SK-N-SH (cell line): ENCODE measurements around the gene RSRC2. TPM values are rescaled to one million over a fixed set of nuclear protein-coding genes. Genes with fewer than 3 reads are reported as not detected.

Source experiments
- CTCF ChIA-PET: fragments of 300-600, 350-600 bp; formaldehyde crosslinking; extraction: SDS; loops from one replicate; lab custom pipeline; 2021; lab: Yijun Ruan, JAX
- POLR2A ChIA-PET: fragments of 350-600 bp; sonication (Branson Sonifier 250); formaldehyde crosslinking; extraction: SDS; loops from one replicate; lab custom pipeline; 2020; ENCODE audit warnings: antibody characterized with exemption, inconsistent platforms; lab: Yijun Ruan, JAX
- DNase-seq: peaks from one replicate; pipeline ENCODE4 v3.0.0; 2012
- H2AFZ ChIP-seq: fragments of 200-600 bp; sonication (generic); 2 replicates; pipeline ENCODE4 v1.8.1; 2016; ENCODE audit warnings: antibody characterized with exemption, mild to moderate bottlenecking, low read depth
- H3F3A ChIP-seq: fragments of 200-600 bp; sonication (generic); replicated peaks from 2 replicates; pipeline ENCODE3; 2016; ENCODE audit warnings: antibody characterized with exemption, mild to moderate bottlenecking; ENCODE audit not compliant: insufficient read depth
- H3K27ac ChIP-seq, 2 experiments: fragments of 200-500 bp in 1 of 2; fragments of 200-600 bp in 1 of 2; sonication (Bioruptor generic) in 1 of 2; sonication (generic), shearing (Covaris generic) in 1 of 2; 2 replicates each; pipeline versions ENCODE4 v1.5.1 to v1.6.1; 2014 to 2016; ENCODE audit warnings: low read depth in 2 of 2, inconsistent platforms in 1 of 2, low read length in 1 of 2, mild to moderate bottlenecking in 1 of 2, mixed read lengths in 1 of 2
- H3K27me3 ChIP-seq: fragments of 200-600 bp; sonication (generic), shearing (Covaris generic); 2 replicates; pipeline ENCODE4 v1.6.1; 2016; ENCODE audit warnings: mixed run types; ENCODE audit not compliant: insufficient read depth
- H3K36me3 ChIP-seq, 2 experiments: fragments of 200-500 bp in 1 of 2; fragments of 200-600 bp in 1 of 2; sonication (Bioruptor generic) in 1 of 2; sonication (generic) in 1 of 2; replicated peaks in 1 of 2; 2 replicates each; pipeline versions ENCODE3 to v1.5.1; 2014 to 2016; ENCODE audit warnings: low read length in 1 of 2, mild to moderate bottlenecking in 1 of 2; ENCODE audit not compliant: insufficient read depth in 2 of 2, control insufficient read depth in 1 of 2
- H3K4me1 ChIP-seq, 2 experiments: fragments of 200-500 bp in 1 of 2; fragments of 200-600 bp in 1 of 2; sonication (Bioruptor generic) in 1 of 2; sonication (generic), shearing (Covaris generic) in 1 of 2; 2 replicates each; pipeline versions ENCODE4 v1.5.1 to v1.6.1; 2014 to 2016; ENCODE audit warnings: low read depth in 1 of 2, low read length in 1 of 2, mixed run types in 1 of 2; ENCODE audit not compliant: insufficient read depth in 2 of 2, control insufficient read depth in 1 of 2
- H3K4me2 ChIP-seq: fragments of 200-600 bp; sonication (generic), shearing (Covaris generic); 2 replicates; pipeline ENCODE4 v1.6.1; 2017; ENCODE audit warnings: mixed run types
- H3K4me3 ChIP-seq, 2 experiments: fragments of 200-500 bp in 1 of 2; fragments of 200-600 bp in 1 of 2; sonication (Bioruptor generic) in 1 of 2; sonication (generic), shearing (Covaris generic) in 1 of 2; 2 replicates each; pipeline versions ENCODE4 v1.5.1 to v1.8.1; 2014 to 2016; ENCODE audit warnings: low read depth in 2 of 2, inconsistent platforms in 1 of 2, low read length in 1 of 2, mild to moderate bottlenecking in 1 of 2, mixed read lengths in 1 of 2, moderate library complexity in 1 of 2
- H3K79me2 ChIP-seq: fragments of 200-600 bp; sonication (generic); 2 replicates; pipeline ENCODE4 v1.8.1; 2017; ENCODE audit warnings: mild to moderate bottlenecking; ENCODE audit not compliant: insufficient read depth
- H3K9ac ChIP-seq: fragments of 200-600 bp; sonication (generic); 2 replicates; pipeline ENCODE4 v1.6.1; 2017; ENCODE audit warnings: mixed run types
- H3K9me2 ChIP-seq: fragments of 200-600 bp; sonication (generic); 2 replicates; pipeline ENCODE4 v1.6.1; 2017; ENCODE audit warnings: mixed run types
- H3K9me3 ChIP-seq: fragments of 200-600 bp; sonication (generic); 2 replicates; pipeline ENCODE4 v1.6.1; 2017; ENCODE audit warnings: mixed run types, mild to moderate bottlenecking, moderate library complexity
- H4K20me1 ChIP-seq: fragments of 200-600 bp; sonication (generic); 2 replicates; pipeline ENCODE4 v1.6.1; 2017; ENCODE audit warnings: mild to moderate bottlenecking, mixed run types; ENCODE audit not compliant: insufficient read depth
- EZH2phosphoT487 ChIP-seq: fragments of 200-600 bp; sonication (generic); IDR thresholded peaks from 2 replicates; pipeline ENCODE4 v1.6.1; 2017; ENCODE audit warnings: low read depth, mixed run types, mild to moderate bottlenecking, antibody characterized with exemption, moderate library complexity, borderline replicate concordance
- FOSL2 ChIP-seq: IDR thresholded peaks from 2 replicates; pipeline ENCODE4 v1.4.0; 2012; ENCODE audit warnings: low read depth, mild to moderate bottlenecking, moderate library complexity, borderline replicate concordance
- FOXM1 ChIP-seq: IDR thresholded peaks from 2 replicates; pipeline ENCODE4 v1.4.0; 2012; ENCODE audit warnings: low read depth, mild to moderate bottlenecking
- GATA2 ChIP-seq: sonication (generic); formaldehyde crosslinking; IDR thresholded peaks from 2 replicates; pipeline ENCODE4 v1.5.0; 2020; ENCODE audit warnings: mild to moderate bottlenecking, missing genetic modification reagents
- MXI1 ChIP-seq: IDR thresholded peaks from 2 replicates; pipeline ENCODE4 v1.6.1; 2012; ENCODE audit warnings: mild to moderate bottlenecking, low read depth, low read length, improper control_type of control experiment
- NRF1 ChIP-seq: IDR thresholded peaks from 2 replicates; pipeline ENCODE4 v1.6.1; 2012; ENCODE audit warnings: low read depth, mild to moderate bottlenecking, low read length
- POLR2AphosphoS5 ChIP-seq: IDR thresholded peaks from 2 replicates; pipeline ENCODE4 v1.6.1; 2012; ENCODE audit warnings: low read depth, low read length
- RXRA ChIP-seq: IDR thresholded peaks from 2 replicates; pipeline ENCODE4 v1.4.0; 2012; ENCODE audit warnings: low read depth, mild to moderate bottlenecking, borderline replicate concordance
- SMC3 ChIP-seq: IDR thresholded peaks from 2 replicates; pipeline ENCODE4 v1.6.1; 2012; ENCODE audit warnings: low read depth, low read length, improper control_type of control experiment
- TAF1 ChIP-seq: IDR thresholded peaks from 2 replicates; pipeline ENCODE4 v1.6.1; 2012; ENCODE audit warnings: low read depth, mild to moderate bottlenecking, low read length, moderate library complexity, borderline replicate concordance
- TCF12 ChIP-seq: IDR thresholded peaks from 2 replicates; pipeline ENCODE4 v1.4.0; 2012
- TEAD4 ChIP-seq: IDR thresholded peaks from 2 replicates; pipeline ENCODE4 v1.4.0; 2012; ENCODE audit warnings: mild to moderate bottlenecking, borderline replicate concordance; ENCODE audit not compliant: insufficient read depth
- YY1 ChIP-seq: IDR thresholded peaks from 2 replicates; pipeline ENCODE4 v1.4.0; 2012; ENCODE audit warnings: low read depth, mild to moderate bottlenecking
- WGBS: methylation state at CpG from one replicate; pipeline ENCODE4 v1.1.6; 2017; ENCODE audit warnings: low lambda C conversion rate; 5-methylcytosine and 5-hydroxymethylcytosine counted together
- polyA plus RNA-seq, 3 experiments: library from polyadenylated mRNA; depleted of rRNA; stranded (reverse); fragments of >200 nt; gene quantifications; 2 replicates each; pipeline ENCODE4 v1.2.3, GENCODE V29; 2012
- TF ChIP-seq, protein P1 (sequence below): IDR thresholded peaks from 2 replicates; pipeline ENCODE4 v1.4.0; 2012; ENCODE audit warnings: low read depth, borderline replicate concordance
- TF ChIP-seq, protein P2 (sequence below): fragments of 150-350 bp; IDR thresholded peaks from 2 replicates; pipeline ENCODE4 v1.6.1; 2016; ENCODE audit warnings: mild to moderate bottlenecking, low read depth, low read length
- TF ChIP-seq, protein P3 (sequence below): IDR thresholded peaks from 2 replicates; pipeline ENCODE4 v1.6.1; 2012; ENCODE audit warnings: mild to moderate bottlenecking, low read depth, low read length, moderate library complexity
- TF ChIP-seq, protein P4 (sequence below): IDR thresholded peaks from 2 replicates; pipeline ENCODE4 v1.4.0; 2012; ENCODE audit warnings: low read depth
- TF ChIP-seq, protein P5 (sequence below): fragments of 200-600 bp; sonication (generic); IDR thresholded peaks from 2 replicates; pipeline ENCODE4 v1.6.1; 2017; ENCODE audit warnings: antibody characterized with exemption, mild to moderate bottlenecking, moderate library complexity
- TF ChIP-seq, protein P6 (sequence below): IDR thresholded peaks from 2 replicates; pipeline ENCODE4; 2012
- TF ChIP-seq, protein P7 (sequence below): fragments of 150-350 bp; IDR thresholded peaks from 2 replicates; pipeline ENCODE4 v1.6.1; 2017; ENCODE audit warnings: antibody characterized with exemption, low read length, low read depth, borderline replicate concordance

RSRC2 gene
- polyA plus RNA-seq, 1 of the 3 experiments (the other 2 are of a cell fraction), result 24.8 TPM

DNA sequence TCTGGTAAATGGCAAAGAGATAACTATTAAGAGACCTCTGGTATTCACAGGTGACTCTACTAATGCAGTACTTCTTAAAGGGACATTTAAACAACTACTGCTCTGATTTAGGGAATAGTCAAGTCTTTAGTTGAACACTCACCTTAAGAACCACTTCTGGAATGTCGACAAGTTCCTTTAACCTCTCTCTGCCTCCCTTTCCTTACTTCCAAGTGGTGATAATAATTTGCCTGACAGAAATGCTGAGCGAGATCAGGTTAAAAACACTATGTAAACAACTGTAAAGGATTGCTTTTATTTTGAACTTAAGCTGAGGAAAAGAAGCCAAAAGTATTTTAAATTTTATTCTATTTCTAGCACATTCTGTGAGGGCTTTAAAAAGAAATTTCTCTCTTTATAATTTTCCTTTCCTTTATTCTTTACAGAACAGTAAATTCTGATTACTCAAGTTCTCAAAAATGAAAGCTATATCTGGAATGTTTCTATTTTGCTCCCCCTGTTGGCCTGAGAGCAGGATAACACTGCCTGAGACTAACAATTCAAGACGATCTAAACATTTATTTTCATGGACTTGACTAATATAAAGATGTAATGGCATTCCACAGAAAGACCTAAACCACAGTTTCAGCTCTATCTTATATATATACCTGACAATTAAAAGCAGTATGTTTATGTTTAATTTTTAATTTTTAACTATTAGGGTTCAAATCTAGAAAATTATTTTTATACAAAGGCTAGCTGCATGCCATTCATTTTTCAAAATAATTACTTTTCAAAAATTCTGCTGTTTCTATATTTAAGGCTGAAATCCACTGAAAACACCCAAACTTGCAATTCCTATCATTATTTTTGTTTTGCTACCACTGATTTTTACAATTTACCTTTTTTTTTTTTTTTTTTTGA lies 55.2 kb downstream of the RSRC2 start:
- Histone ChIP-seq H3K9me3 (no peaks in the 10 kb centered on the region), H3K4me1 (peaks cover 0 to 4% of the 10 kb centered on the region in 2 experiments; a peak in 1 of 4 replicates), H3K9me2 (no peaks in the 10 kb centered on the region), H3K36me3 (peaks cover 24 to 43% of the 10 kb centered on the region in 2 experiments), H3K4me2 (peak overlapping the region; percentile 25; the same call in 1 of the 2 replicates), H2AFZ (no peak overlapping the region), H3K9ac (peak overlapping the region; percentile 11; the same call in 1 of the 2 replicates), H3K27me3 (no peaks in the 10 kb centered on the region), H3K4me3 (no peak overlapping the region; a peak in 1 of 4 replicates), H3K27ac (peak overlapping the region; percentile 44 to 71), H3K79me2 (no peaks in the 10 kb centered on the region), H3F3A (peaks cover 30% of the 10 kb centered on the region), H4K20me1 (no peaks in the 10 kb centered on the region)
- WGBS, result 43% methylated on average over 3 of the region's 3 CpGs
- peak; percentile 58 for DNase-seq
- POLR2A ChIA-PET, result interaction anchor here (0.6 to 1.2 kb wide), 3 partner anchors 29 to 186 kb away, joined by 3 read pairs; partner anchors contain the start of gene ZCCHC8
- CTCF ChIA-PET, result interaction anchor here (0.6 to 7.3 kb wide), 50 partner anchors 9 to 423 kb away, joined by 3 to 148 read pairs (median 4); partner anchors contain the start of genes CLIP1 and ZCCHC8
- TF ChIP-seq FOSL2, result 0 out of 2 replicates have a peak, but pooled peaks have one; percentile 12
- TF ChIP-seq YY1, result no peak
- TF ChIP-seq POLR2AphosphoS5, result 0 out of 2 replicates have a peak, but pooled peaks have one; percentile 0
- TF ChIP-seq TEAD4, result 0 out of 2 replicates have a peak, but pooled peaks have one; percentile 9
- no peak for TF ChIP-seq RXRA
- TF ChIP-seq, protein P1, sequence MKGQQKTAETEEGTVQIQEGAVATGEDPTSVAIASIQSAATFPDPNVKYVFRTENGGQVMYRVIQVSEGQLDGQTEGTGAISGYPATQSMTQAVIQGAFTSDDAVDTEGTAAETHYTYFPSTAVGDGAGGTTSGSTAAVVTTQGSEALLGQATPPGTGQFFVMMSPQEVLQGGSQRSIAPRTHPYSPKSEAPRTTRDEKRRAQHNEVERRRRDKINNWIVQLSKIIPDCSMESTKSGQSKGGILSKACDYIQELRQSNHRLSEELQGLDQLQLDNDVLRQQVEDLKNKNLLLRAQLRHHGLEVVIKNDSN, result no peak
- TF ChIP-seq EZH2phosphoT487, result no peak
- TF ChIP-seq FOXM1, result no peak
- TF ChIP-seq, protein P2, sequence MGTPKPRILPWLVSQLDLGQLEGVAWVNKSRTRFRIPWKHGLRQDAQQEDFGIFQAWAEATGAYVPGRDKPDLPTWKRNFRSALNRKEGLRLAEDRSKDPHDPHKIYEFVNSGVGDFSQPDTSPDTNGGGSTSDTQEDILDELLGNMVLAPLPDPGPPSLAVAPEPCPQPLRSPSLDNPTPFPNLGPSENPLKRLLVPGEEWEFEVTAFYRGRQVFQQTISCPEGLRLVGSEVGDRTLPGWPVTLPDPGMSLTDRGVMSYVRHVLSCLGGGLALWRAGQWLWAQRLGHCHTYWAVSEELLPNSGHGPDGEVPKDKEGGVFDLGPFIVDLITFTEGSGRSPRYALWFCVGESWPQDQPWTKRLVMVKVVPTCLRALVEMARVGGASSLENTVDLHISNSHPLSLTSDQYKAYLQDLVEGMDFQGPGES, result no peak
- TF ChIP-seq TAF1, result no peak
- TF ChIP-seq, protein P3, sequence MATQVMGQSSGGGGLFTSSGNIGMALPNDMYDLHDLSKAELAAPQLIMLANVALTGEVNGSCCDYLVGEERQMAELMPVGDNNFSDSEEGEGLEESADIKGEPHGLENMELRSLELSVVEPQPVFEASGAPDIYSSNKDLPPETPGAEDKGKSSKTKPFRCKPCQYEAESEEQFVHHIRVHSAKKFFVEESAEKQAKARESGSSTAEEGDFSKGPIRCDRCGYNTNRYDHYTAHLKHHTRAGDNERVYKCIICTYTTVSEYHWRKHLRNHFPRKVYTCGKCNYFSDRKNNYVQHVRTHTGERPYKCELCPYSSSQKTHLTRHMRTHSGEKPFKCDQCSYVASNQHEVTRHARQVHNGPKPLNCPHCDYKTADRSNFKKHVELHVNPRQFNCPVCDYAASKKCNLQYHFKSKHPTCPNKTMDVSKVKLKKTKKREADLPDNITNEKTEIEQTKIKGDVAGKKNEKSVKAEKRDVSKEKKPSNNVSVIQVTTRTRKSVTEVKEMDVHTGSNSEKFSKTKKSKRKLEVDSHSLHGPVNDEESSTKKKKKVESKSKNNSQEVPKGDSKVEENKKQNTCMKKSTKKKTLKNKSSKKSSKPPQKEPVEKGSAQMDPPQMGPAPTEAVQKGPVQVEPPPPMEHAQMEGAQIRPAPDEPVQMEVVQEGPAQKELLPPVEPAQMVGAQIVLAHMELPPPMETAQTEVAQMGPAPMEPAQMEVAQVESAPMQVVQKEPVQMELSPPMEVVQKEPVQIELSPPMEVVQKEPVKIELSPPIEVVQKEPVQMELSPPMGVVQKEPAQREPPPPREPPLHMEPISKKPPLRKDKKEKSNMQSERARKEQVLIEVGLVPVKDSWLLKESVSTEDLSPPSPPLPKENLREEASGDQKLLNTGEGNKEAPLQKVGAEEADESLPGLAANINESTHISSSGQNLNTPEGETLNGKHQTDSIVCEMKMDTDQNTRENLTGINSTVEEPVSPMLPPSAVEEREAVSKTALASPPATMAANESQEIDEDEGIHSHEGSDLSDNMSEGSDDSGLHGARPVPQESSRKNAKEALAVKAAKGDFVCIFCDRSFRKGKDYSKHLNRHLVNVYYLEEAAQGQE, result no peak
- TF ChIP-seq, protein P4, sequence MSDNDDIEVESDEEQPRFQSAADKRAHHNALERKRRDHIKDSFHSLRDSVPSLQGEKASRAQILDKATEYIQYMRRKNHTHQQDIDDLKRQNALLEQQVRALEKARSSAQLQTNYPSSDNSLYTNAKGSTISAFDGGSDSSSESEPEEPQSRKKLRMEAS, result no peak
- no peak for TF ChIP-seq GATA2
- TF ChIP-seq MXI1, result no peak
- no peak for TF ChIP-seq NRF1
- TF ChIP-seq, protein P5, sequence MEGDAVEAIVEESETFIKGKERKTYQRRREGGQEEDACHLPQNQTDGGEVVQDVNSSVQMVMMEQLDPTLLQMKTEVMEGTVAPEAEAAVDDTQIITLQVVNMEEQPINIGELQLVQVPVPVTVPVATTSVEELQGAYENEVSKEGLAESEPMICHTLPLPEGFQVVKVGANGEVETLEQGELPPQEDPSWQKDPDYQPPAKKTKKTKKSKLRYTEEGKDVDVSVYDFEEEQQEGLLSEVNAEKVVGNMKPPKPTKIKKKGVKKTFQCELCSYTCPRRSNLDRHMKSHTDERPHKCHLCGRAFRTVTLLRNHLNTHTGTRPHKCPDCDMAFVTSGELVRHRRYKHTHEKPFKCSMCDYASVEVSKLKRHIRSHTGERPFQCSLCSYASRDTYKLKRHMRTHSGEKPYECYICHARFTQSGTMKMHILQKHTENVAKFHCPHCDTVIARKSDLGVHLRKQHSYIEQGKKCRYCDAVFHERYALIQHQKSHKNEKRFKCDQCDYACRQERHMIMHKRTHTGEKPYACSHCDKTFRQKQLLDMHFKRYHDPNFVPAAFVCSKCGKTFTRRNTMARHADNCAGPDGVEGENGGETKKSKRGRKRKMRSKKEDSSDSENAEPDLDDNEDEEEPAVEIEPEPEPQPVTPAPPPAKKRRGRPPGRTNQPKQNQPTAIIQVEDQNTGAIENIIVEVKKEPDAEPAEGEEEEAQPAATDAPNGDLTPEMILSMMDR, result peak; percentile 90
- TF ChIP-seq TCF12, result peak; percentile 8; the same call in 1 of the 2 replicates
- peak; percentile 78 for TF ChIP-seq SMC3
- TF ChIP-seq, protein P6, sequence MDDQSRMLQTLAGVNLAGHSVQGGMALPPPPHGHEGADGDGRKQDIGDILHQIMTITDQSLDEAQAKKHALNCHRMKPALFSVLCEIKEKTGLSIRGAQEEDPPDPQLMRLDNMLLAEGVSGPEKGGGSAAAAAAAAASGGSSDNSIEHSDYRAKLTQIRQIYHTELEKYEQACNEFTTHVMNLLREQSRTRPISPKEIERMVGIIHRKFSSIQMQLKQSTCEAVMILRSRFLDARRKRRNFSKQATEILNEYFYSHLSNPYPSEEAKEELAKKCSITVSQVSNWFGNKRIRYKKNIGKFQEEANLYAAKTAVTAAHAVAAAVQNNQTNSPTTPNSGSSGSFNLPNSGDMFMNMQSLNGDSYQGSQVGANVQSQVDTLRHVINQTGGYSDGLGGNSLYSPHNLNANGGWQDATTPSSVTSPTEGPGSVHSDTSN, result no peak
- TF ChIP-seq, protein P7, sequence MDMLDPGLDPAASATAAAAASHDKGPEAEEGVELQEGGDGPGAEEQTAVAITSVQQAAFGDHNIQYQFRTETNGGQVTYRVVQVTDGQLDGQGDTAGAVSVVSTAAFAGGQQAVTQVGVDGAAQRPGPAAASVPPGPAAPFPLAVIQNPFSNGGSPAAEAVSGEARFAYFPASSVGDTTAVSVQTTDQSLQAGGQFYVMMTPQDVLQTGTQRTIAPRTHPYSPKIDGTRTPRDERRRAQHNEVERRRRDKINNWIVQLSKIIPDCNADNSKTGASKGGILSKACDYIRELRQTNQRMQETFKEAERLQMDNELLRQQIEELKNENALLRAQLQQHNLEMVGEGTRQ, result no peak
